Activated CD4-positive, alpha-beta T cell treated with anti-CD3 and anti-CD28 coated beads for 48 hours (primary cell): ENCODE data around the gene TMEM145.
"Not testable (repeated sequence)": the region's sequence is repeated elsewhere in the genome, so short reads cannot be mapped to it uniquely, and the experiment has no call there.

Experiments
- DNase-seq: peaks from one replicate; pipeline ENCODE4 v3.0.0-alpha.2; 2020

The TMEM145 gene

GRCh38 chr19:42313096-42313839 lies at the start of gene TMEM145:
Gene TMEM145 (plus strand): TSS chr19:42313309. CDS start chr19:42313377, 68 bp downstream.
- DNase-seq: peak; percentile 61

DNA sequence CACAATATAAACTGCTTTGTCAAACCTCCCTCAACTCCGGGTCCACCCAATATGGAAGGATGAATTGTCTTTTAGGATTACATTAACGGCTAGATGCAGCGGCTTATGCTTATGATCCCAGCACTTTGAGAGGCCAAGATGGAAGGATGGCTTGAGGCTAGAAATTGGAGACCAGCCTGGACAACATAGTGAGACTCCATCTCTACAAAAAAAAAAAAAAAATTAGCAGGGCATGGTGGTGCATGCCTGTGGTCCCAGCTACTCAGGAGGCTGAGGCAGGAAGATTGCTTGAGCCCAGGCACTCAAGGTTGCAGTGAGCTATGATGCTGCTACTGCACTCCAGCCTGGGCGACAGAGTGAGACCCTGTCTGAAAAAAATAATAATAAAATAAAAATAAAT lies 47.0 kb upstream of the TMEM145 start:
- DNase-seq: not testable (repeated sequence)

DNA sequence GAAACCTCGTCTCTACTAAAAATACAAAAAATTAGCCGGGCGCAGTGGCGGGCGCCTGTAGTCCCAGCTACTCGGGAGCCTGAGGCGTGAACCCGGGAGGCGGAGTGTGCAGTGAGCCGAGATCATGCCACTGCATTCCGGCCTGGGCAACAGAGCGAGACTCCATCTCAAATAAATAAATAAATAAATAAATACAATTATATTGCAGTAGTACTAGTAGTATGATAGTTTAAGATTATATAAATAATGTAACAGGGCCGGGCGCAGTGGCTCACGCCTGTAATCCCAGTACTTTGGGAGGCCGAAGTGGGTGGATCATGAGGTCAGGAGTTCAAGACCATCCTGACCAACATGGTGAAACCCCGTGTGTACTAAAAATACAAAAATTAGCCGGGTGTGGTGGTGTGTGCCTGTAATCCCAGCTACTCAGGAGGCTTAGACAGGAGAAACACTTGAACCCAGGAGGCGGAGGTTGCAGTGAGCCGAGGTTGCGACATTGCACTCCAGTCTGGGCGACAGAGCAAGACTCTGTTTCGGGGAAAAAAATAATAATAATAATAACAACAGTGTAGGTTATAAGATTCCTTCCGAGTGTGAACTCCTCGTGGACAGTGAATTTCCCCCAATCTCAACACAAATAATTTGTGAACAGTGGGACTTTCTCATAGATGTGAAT lies 46.0 kb upstream of the TMEM145 start:
- not testable (repeated sequence) for DNase-seq

- DNase-seq: no peak
These were observed 45.4 kb upstream of the TMEM145 start for GRCh38 chr19:42267644-42268141.

DNA sequence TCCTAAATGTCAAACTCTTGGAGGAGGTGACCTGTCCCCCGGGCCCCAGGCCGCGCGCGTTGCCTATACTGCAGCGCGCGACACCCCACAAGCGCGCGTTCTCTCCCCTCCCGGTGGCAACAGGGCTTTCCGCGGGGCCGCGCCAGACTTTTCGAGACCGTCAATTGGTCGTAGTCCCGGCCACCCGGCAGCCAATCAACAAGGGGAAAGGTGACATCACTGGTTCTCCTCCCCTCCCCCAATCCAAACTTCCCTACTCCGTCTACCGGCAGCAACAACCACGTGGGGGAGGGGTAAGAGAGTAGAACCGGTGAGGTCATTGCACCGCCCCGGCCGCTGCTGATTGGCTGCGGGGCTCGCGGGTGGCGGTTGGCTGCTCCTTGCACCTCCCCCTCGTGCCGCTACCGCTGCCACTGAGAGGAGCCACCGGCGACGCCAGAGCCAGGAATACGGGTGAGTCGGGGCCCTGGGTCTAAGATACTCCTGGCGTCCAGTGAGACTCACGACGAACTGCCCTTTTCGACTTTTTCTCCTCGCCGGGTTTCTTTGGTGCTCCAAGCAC lies 44.9 kb upstream of the TMEM145 start:
- peak; percentile 98 for DNase-seq

GRCh38 chr19:42268704-42269477 lies 44.2 kb upstream of the TMEM145 start, which contains the start of gene CIC:
Gene CIC (plus strand): TSS chr19:42269252. CDS start chr19:42271784, 2,532 bp downstream.
- DNase-seq: peak; percentile 99

DNA sequence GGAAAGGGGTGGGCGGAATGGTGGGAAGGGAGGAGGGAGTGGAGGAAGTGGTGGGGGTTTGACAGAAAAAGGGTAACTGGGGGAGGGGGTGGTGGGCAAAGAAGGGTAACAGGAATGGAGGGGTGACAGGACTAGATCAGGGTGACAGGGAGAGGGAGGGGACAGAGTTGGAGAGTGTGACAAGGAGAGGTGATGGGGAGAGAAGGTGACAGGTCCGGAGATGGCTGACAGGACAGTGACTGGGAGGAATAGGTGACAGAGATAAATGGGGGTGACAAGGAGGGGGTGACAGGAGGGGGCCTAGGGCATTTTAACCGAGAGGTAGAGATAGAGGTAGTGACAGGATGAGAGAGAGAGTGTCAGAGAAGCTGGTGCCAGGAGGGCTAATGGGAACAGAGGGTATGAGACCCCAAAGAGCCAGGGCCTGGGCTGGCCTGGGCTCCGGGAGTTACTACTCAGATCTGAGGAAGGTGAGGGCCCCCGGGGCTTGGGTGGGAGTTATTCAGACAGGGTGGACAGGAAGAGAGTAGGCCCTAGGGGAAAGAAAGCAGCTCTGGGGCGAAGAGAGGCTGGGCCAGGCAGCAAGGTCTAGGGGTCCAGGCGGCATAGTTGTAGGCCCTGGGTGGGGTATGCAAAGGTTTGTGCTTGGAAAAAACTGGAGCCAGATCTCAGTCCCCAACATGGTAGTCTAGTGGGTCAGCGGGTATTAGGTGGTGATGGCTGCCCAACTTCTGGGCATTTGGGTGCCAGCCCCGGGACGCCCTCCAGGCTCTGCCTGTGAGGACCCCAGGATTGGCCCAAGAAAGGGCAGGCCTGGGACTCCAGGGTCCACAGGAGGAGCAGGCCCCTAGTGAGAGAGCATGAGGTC lies 43.4 kb upstream of the TMEM145 start:
- no peak for DNase-seq

DNA sequence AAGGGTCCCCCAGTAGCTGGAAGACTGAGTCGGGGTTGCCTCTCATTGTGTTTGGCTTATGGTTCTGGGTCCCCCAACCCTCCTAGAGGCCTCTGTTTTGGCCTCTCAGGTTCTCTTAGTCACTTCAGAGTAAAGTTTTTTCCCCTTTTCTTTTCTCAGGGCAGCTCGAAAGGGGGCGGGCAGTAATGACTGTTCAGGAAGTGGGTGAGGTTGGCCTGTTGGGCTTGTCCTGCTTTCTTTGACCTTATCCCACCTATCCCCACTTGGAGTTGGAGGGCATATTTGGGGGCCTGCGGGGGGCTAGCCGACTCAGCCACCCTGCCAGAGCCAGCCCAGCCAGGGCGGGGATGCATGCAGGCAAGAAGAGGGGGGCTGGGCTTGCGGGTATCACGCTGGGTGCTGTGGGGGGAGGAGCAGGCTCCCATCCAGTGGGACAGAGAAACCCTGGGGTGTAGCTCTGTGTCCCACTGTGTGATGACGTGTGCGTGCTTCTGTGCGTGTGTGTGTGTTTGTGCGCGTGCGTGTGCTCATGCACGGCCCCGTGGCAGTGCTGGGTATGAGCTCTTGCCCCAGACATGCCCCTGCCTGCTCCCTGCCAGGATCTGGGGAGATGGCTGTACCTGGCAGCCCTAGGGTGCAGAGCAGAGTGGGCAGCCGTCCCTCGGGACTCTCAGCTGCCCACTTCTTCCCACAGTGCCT lies 42.6 kb upstream of the TMEM145 start:
- DNase-seq: peak; percentile 79

GRCh38 chr19:42271045-42271419 lies 42.1 kb upstream of the TMEM145 start:
- DNase-seq: no peak

DNA sequence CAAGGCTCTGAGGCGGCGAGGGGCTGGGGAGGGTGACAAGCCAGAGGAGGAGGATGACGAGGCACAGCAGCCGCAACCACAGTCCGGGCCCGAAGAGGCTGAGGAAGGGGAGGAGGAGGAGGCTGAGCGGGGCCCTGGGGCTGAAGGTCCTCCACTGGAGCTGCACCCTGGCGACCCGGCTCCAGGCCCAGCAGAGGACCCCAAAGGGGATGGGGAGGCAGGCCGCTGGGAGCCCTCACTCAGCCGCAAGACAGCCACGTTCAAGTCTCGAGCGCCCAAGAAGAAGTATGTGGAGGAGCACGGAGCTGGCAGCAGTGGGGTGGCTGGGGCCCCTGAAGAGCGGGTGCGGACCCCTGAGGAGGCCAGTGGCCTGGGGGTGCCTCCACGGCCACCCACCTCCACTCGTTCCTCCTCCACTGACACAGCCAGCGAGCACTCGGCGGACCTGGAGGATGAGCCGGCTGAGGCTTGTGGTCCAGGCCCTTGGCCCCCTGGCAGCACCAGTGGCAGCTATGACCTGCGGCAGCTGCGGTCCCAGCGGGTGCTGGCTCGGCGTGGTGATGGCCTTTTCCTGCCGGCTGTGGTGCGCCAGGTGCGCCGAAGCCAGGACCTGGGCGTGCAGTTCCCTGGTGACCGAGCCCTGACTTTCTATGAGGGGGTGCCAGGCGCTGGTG lies 41.1 kb upstream of the TMEM145 start:
- DNase-seq: no peak

DNA sequence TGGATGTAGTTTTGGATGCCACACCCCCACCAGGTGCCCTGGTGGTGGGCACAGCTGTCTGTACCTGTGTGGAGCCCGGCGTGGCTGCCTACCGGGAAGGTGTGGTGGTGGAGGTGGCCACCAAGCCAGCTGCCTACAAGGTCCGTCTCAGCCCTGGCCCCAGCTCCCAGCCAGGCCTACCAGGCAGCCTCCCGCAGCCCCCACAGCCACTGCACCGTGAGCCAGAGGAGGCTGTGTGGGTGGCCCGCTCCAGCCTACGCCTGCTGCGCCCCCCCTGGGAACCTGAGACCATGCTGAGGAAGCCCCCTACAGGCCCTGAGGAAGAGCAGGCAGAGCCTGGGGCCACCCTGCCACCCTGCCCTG lies 40.6 kb upstream of the TMEM145 start:
- no peak for DNase-seq

- no peak for DNase-seq
These were observed 40.1 kb upstream of the TMEM145 start for GRCh38 chr19:42272989-42273406.

- DNase-seq: no peak
These were observed 39.6 kb upstream of the TMEM145 start for GRCh38 chr19:42273407-42274064.

- DNase-seq: no peak
These were observed 38.9 kb upstream of the TMEM145 start for GRCh38 chr19:42274065-42274682.

GRCh38 chr19:42275103-42275502 lies 38.0 kb upstream of the TMEM145 start:
- no peak for DNase-seq

DNA sequence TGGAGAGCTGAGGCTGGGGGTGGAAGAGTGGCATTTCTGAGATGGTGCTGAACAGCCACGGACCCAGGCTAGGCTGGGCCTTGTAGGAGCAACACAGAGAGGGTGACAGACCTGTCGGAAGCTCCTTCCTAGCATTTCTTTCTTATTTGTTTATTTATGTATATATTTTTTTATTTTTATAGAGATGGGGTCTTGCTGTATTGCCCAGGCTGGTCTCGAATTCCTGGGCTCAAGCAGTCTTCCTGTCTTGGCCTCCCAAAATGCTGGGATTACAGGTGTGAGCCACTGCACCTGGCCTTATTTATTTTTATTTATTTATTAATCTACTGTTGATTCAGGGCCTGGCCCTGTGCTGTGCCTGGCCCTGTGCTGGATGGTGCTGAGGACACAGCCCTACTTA lies 37.6 kb upstream of the TMEM145 start:
- no peak for DNase-seq

DNA sequence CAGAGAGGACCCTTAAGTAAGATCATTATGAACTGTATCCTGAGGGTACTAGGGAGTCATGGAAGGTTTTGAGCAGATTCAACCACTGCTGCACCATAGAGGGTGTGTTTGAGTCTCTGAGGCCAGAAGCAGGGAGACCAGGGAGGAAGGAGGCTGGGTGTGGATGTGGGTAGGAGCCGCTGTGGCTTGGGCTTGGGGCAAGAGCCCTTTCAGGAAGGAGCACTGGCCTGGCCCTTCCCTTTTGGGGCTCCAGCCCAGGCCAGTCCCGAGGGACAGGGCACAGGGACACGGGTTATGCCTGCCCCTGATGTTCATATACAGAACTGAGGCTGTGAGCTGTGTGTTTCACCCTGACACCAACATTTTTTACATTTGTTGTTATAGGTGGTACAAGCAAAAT lies 36.8 kb upstream of the TMEM145 start:
- DNase-seq: no peak

DNA sequence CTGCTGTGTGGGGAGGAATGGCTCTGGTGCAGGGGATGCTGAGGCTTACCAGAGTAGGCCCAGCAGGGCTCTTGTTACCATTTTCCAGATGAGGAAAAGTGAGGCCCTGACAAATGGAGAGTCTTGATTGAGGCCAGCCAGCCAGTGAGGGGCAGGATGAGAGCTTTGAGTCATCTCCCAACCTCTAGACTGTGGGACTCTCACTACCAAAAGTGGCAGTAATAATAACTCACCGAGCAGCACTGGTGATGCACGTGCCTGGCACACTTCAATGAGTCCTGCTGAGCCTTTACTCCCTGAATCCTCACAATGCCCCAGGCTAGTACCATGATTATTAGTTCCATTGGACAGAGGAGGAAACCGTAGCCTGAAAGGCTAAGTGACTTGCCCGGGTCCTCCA lies 36.3 kb upstream of the TMEM145 start:
- peak; percentile 55 for DNase-seq

DNA sequence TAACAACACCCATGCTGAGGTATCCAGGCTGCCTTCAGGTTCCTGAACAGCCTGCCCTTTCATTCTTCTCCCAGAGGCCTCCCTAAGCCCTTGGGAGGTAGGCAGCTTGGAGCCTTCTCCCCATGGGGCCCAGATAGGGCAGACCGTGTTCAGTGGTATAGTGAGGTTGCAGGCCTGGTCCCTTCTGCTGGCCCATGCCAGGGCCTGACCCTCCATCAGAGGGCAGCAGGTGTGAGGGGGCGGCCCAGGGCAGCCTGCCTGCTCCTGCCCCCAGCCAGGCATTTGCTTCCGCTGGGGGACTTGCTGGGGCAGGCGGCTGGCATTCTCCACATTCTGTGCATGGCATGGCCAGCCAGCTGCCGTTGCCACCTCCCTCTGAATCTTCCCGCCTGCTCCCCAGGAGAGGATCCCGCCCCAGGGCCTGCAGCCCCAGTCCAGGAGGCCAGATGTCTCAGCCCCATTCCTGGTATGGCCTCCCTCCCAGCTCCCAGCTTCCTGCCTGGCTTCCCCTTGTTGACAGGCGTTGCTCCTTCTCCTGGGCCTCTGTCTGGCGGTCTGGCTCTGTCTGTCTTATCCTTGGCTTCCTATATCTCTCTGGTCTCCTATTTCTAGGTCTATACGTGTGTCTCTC lies 35.2 kb upstream of the TMEM145 start:
- DNase-seq: no peak
